Urothelium cell line (cell line): ENCODE measurements around the gene PBX4.

Experiments used
- DNase-seq: peaks from one replicate; pipeline ENCODE4 v3.0.0; 2011; ENCODE audit warnings: low spot score, mixed read lengths
- FAIRE-seq: peaks from 2 replicates; lab custom pipeline; 2011; peaks lifted over from hg19 to GRCh38; lab: Jason Lieb, UNC

The PBX4 gene

DNA sequence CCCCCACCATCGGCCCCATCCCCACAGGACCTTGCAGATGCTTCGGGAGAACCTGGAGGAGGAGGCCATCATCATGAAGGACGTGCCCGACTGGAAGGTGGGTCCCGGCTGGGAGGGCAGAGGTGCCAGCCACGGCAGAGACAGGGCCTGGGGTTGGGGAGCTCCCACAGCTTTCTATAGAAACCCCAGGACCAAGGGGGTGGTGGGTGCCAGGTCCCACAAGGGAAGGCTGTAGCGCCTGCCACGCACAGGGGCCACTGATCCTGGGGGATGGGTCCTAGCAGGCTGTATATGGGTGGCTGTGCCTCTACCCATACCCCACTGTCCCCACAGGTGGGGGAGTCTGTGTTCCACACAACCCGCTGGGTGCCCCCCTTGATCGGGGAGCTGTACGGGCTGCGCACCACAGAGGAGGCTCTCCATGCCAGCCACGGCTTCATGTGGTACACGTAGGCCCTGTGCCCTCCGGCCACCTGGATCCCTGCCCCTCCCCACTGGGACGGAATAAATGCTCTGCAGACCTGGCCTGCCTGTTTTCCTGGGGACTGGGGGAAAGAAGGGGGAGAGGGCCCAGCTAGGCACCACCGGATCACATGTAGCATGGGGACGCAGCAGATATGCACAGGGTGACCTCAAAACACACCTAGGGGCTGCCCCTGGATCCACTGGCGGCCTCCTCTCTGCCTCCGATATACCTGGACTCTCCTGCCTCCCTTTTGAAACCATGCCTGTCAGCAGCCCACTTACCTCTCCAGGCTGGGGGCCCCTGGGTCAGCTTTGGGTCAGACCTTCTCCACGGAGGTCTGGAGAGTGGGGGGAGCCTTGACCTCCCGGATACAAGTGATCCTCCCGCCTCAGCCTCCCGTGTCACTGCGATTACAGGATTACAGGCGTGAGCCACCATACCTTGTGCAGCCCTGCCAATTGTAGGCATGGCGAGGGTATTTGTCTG lies 90.5 kb downstream of the PBX4 start:
- FAIRE-seq (no peak), DNase-seq (no peak)

DNA sequence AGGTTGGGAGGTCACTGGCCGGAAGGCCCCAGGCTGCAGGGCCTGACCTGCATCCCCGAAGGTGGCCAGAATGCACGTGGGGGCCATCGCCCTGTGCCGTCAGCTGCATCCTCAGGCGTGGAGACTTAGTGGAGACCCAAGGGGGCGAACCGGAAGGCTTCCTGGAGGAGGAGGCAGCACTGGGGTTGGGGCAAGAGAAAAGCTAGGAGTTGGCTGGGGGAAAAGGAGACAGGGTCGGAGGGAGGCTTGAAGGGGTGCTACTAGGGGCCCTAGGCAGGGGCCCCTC lies 91.2 kb downstream of the PBX4 start:
- FAIRE-seq = no peak

GRCh38 chr19:19526581-19527370 lies 91.7 kb downstream of the PBX4 start:
- no peak for FAIRE-seq
- no peak for DNase-seq

More for the DNA sequence above, 91.2 kb downstream of the PBX4 start:
- no peak for DNase-seq

GRCh38 chr19:19525611-19526380 lies 92.7 kb downstream of the PBX4 start:
- no peak for DNase-seq
- no peak for FAIRE-seq

DNA sequence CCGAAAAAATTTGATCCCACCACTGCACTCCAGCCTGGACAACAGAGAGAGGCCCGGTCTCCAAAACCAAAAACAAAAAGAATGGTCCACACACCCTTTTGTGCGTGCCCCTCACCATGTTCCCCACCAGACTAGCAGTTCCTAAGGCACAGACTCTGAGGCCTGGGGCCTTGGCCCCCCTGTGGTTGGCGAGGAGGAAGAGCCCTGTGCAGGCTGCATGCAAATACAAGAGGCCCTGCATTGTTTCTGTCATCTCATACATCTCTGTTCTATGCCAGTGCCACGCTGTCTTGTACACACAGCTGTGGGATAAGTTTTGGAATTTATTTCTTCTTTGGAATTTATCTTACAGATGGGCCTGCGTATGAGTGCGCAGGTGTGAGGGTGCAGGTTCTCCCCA lies 94.4 kb downstream of the PBX4 start:
- no peak for FAIRE-seq
- DNase-seq = no peak

GRCh38 chr19:19523177-19523576 lies 95.3 kb downstream of the PBX4 start:
- DNase-seq = no peak
- no peak for FAIRE-seq

DNA sequence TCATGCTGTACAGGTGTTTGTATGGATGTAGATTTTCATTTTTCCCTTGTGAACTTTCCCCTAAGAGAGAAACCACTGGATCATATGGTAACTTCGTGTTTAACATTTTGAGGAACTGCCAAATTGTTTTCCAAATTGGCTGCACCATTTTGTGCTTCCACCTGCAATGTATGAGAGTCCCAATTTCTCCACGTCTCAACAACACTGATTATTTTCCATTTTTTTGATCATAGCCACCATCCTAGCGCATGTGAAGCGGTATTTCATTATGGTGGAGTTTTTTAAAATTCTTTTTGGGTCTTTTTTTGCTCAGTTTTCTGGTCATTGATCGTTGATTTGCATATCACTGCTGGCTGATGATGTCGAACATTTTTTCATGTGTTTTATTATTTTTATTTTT lies 97.5 kb downstream of the PBX4 start:
- DNase-seq = no peak
- FAIRE-seq = no peak

DNA sequence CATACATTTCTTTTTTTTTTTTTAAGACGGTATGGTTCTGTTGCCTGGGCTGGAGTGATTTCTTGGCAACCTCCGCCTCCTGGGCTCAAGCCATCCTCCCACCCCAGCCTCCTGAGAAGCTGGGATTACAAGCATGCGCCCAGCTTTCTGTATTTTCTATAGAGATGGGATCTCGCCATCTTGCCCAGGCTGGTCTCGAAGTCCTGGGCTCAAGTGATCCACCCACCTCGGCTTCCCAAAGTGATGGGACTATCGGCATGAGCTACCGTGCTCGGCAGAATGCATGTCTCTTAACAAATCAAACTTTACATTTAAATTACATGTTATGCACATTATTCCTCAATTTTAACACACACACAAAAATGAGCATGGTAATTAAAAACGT lies 101.3 kb downstream of the PBX4 start:
- no peak for FAIRE-seq

GRCh38 chr19:19515642-19516519 lies 102.6 kb downstream of the PBX4 start, which contains the start of gene NDUFA13:
NDUFA13 (plus strand) TSS chr19:19516225; CDS start chr19:19516239, 14 bp downstream.
- no peak for FAIRE-seq

More for the DNA sequence above, 101.3 kb downstream of the PBX4 start:
- DNase-seq = no peak

DNA sequence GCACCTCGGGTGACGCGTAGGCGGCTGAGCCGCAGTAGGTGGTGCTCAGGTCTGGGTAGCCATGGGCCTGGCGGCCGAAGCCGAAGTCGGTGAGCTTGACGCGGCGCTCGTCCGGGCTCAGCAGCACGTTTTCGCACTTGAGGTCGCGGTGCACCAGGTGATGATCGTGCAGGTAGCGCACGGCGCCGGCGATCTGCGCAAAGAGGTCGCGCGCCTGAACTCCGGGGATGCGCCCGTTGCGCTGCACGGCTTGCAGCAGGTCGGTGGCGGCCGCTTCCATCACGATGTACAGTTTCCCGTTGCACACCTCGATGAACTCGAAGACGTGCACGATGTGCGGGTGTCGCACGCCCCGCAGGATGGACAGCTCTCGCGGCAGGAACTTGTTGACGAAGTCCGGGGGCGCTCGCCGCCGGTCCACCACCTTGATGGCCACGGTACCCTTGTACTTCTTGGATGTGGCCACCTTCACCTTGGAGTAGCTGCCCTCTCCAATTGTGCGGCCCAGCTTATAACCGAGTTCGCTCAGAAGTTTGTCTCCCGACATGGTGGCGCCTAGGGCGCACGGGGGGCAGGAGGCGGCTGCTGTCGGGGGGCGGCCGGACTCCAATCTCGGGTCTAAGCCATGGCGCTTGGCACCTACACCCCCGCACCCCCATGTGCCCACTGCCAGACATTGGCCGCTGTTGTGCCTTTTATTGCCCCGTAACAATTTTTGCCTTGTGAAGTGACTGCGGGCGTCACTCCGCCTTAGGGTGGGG lies 103.4 kb downstream of the PBX4 start, which contains the start of gene TSSK6:
Gene TSSK6, minus strand, starts transcription at position 668 of the 761 bp plus-strand sequence. Its CDS starts 121 bp downstream, at position 547.
- DNase-seq (no peak), FAIRE-seq (no peak)

More at GRCh38 chr19:19515642-19516519, 102.6 kb downstream of the PBX4 start, which contains the start of gene NDUFA13:
- peak; percentile 85 for DNase-seq

DNA sequence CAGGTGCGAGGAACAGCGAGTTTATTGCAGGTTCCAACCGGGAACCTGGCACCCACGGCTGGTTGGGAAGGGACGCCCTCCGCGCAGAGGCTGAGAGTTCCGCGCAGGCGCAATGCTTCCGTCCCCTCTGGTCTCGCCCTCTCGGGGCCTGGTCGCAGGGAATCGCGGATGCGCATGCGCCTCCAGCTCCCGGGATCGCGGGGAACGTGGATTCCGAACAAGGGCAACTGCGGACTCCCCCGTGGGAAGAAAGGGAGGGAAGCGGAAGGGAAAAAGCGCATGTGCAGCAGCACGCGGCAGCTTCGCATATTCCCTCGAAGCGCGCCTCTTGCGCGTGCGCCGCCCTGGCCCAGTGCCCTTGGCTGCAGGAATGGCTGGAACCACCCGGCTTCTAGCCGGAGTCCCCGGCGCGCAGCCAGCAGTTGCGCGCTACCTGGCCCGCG lies 104.3 kb downstream of the PBX4 start:
- DNase-seq (no peak), FAIRE-seq (no peak)

- FAIRE-seq = no peak
- DNase-seq = no peak
Observed at GRCh38 chr19:19513682-19514081, 104.8 kb downstream of the PBX4 start.
